Measurements from ENCODE around the gene YDJC.
"Not testable (repeated sequence)": the region's sequence is repeated elsewhere in the genome, so short reads cannot be mapped to it uniquely, and the experiment has no call there.

YDJC gene

GRCh38 chr22:21651521-21652009 lies 21.7 kb upstream of the YDJC start:
- no peak for DNase-seq

GRCh38 chr22:21650823-21651520 lies 21.1 kb upstream of the YDJC start:
- DNase-seq: no peak

GRCh38 chr22:21650280-21650679 lies 20.5 kb upstream of the YDJC start:
- DNase-seq: no peak

GRCh38 chr22:21646608-21647590 lies 17.1 kb upstream of the YDJC start:
- DNase-seq: peak; percentile 74

- not testable (repeated sequence) for DNase-seq
Measured at GRCh38 chr22:21645513-21645912, 15.7 kb upstream of the YDJC start.

- DNase-seq: no peak
Measured at GRCh38 chr22:21643533-21644357, 13.9 kb upstream of the YDJC start.

GRCh38 chr22:21642584-21643448 lies 13.0 kb upstream of the YDJC start:
- DNase-seq: peak; percentile 50

- DNase-seq: peak; percentile 99
Measured at GRCh38 chr22:21641789-21642583, 12.2 kb upstream of the YDJC start, which contains the start of gene SDF2L1. TSS of gene SDF2L1 (plus strand) at chr22:21642302. CDS start at chr22:21642337, 35 bp downstream.

- peak; percentile 33 for DNase-seq
Measured at GRCh38 chr22:21641417-21641788, 11.6 kb upstream of the YDJC start.

GRCh38 chr22:21640810-21641209 lies 11.0 kb upstream of the YDJC start:
- DNase-seq: no peak

GRCh38 chr22:21639359-21639758 lies 9.5 kb upstream of the YDJC start:
- DNase-seq: no peak

- not testable (repeated sequence) for DNase-seq
Measured at GRCh38 chr22:21637450-21637849, 7.6 kb upstream of the YDJC start.

GRCh38 chr22:21636629-21637218 lies 6.9 kb upstream of the YDJC start:
- no peak for DNase-seq

GRCh38 chr22:21635771-21636510 lies 6.1 kb upstream of the YDJC start:
- no peak for DNase-seq

GRCh38 chr22:21634844-21635243 lies 5.0 kb upstream of the YDJC start:
- no peak for DNase-seq

GRCh38 chr22:21634081-21634480 lies 4.3 kb upstream of the YDJC start:
- DNase-seq: no peak

- DNase-seq: no peak
Measured at GRCh38 chr22:21633481-21633880, 3.7 kb upstream of the YDJC start.

- no peak for DNase-seq
Measured at GRCh38 chr22:21632931-21633330, 3.1 kb upstream of the YDJC start.

- DNase-seq: no peak
Measured at GRCh38 chr22:21632237-21632895, 2.5 kb upstream of the YDJC start, which contains the start of gene CCDC116. TSS of gene CCDC116 (plus strand) at chr22:21632760. CDS start at chr22:21633182, 422 bp downstream.
